Measurements from ENCODE around the gene FBN2.

FBN2 gene

DNA sequence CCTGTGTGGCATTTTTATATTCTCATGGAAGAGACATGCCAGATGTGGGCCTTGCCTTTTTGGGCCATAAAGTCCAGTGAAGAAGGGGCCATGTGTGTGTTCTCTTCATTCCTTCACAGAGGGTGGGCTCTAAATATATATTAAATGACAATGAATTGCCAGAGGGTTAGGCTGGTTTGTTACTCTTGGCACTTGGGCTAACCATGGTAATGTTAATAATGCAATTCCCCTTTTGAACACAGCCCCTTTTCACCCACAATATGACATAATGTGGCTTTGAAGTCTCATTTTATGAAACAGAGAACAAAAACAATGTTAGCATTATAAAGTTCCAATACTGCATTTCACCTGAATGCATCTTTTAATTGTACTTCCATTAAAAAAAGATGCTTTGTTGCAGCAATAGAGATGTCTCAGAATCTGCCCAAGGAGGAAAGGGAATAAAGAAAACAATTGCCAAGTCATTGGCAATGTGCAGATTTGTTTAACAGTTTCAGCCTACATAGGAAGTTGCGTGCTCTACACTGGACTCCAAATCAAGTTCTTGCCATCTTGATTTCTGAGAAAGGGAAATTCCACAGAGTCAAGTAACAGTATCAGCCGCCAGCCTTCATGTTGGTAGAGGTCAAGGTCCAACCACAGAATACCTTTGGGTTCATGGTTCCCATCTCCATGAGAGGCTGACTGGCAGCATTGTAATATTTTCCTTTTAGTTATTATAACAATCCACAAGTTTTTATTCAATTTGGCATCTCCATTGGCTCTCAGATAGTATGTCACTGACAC is 312.6 kb downstream of the FBN2 start:
- CTCF ChIA-PET, result interaction anchor here (1.1 kb wide), 1 partner anchor 11 kb away, joined by 5 read pairs; no protein-coding TSS in a partner anchor
- POLR2A ChIA-PET, result no interaction called here
- TF ChIP-seq, protein P1, sequence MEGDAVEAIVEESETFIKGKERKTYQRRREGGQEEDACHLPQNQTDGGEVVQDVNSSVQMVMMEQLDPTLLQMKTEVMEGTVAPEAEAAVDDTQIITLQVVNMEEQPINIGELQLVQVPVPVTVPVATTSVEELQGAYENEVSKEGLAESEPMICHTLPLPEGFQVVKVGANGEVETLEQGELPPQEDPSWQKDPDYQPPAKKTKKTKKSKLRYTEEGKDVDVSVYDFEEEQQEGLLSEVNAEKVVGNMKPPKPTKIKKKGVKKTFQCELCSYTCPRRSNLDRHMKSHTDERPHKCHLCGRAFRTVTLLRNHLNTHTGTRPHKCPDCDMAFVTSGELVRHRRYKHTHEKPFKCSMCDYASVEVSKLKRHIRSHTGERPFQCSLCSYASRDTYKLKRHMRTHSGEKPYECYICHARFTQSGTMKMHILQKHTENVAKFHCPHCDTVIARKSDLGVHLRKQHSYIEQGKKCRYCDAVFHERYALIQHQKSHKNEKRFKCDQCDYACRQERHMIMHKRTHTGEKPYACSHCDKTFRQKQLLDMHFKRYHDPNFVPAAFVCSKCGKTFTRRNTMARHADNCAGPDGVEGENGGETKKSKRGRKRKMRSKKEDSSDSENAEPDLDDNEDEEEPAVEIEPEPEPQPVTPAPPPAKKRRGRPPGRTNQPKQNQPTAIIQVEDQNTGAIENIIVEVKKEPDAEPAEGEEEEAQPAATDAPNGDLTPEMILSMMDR (IDR thresholded peaks at IDR 0.05; ENCODE audit: control extremely low read depth, extremely low read depth, low read depth, missing control alignments), result no peak
- DNase-seq (ENCODE audit: extremely low spot score), result no peak

DNA sequence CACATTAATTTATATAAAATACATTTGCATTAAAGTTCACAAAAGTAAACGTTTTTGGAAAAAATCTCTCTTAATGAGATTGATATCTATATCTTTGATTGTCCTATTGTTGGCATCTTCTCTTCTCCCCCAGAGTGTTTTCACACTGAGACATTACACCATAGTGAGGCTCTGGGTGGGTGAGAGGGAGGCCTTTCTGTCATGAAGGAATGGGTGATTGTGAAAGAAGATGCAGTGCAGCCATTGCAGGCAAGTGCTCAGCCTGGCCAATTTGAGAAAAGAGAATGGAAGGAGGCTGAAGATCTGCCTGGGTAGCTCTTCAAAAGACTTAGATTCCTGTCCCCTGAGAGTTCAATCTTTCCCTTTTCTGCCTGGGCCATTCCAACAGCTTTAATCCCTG is 313.7 kb downstream of the FBN2 start:
- no peak for DNase-seq (ENCODE audit: extremely low spot score)
- TF ChIP-seq, protein P1 (IDR thresholded peaks at IDR 0.05; ENCODE audit: control extremely low read depth, extremely low read depth, low read depth, missing control alignments), result no peak
- ChIA-PET CTCF (interaction anchor here (0.7 to 1.1 kb wide), 2 partner anchors 10 to 101 kb away, joined by 3 to 5 read pairs; no protein-coding TSS in a partner anchor), POLR2A (no interaction called here)

DNA sequence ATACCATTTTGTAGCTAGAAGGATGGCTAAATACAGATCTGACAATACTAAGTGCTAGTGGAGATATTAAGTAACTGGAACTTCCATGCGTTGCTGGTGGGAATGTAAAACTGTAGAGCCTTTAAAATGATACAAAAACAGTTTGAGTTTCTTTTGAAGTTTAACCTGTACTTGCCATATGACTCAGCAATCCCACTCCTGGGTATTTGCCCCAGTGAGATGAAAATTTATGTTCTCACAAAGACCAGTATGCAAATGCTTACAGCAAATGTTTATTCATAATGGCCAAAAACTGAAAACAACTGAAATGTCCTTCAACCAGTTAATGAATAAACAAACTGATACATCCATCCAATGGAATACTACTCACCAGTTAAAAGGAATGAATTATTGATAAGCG is 317.2 kb downstream of the FBN2 start:
- TF ChIP-seq, protein P1 (IDR thresholded peaks at IDR 0.05; ENCODE audit: control extremely low read depth, extremely low read depth, low read depth, missing control alignments), result no peak
- ChIA-PET CTCF (no interaction called here), POLR2A (no interaction called here)
- no peak for DNase-seq (ENCODE audit: extremely low spot score)

DNA sequence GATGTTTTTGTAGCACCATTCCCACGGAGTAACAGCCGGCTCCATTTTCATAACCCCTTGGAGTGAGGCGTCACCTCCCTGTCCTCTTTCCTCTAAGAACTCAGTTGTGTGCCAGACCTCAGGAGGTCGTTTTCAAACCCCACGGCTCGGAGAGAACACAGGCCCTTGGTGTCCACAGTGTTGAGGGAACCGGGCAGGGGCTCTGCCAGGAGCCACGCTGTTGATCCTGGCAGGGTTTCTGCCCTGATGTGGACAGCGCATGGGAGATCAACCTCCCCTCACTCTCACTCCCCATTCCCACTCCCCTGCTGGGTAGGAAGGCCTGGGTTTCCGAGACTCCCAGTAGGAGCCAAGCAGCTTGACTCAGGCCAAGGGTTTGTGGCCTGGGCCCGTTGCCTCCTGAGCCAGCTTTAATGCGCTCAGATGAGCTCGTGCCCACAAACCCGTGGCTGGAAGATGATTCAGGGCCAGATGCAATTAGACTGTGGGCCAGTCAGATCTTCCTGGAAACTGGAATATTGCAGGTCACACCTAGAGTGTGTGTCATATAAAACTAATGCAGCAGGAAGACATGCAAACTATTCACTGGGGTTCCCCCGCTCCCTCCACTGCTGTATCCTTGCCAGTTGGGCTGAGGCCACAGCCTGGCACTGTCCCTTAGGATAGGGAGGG is 321.0 kb downstream of the FBN2 start:
- DNase-seq (ENCODE audit: extremely low spot score), result no peak
- CTCF ChIA-PET, result no interaction called here
- TF ChIP-seq, protein P1 (IDR thresholded peaks at IDR 0.05; ENCODE audit: control extremely low read depth, extremely low read depth, low read depth, missing control alignments), result no peak
- POLR2A ChIA-PET, result no interaction called here

DNA sequence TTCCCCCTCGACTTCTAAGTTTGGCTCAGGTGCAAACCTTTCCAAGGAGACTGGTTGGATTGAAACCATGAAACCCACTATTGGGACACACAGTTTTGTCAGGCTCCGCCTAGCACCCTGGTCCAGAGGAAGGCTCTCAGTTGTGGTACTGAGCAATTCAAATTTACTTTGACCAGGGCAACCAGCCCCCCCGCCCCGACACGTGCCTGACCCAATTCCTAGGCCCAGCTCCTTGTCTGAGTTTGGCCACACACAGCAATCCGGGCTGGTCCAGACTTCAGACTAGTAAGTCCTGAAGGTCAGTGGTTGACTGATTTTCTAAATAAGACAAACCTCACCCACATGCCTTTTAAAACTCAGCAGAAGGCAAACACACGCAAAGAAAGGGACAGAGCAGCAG is 321.8 kb downstream of the FBN2 start:
- TF ChIP-seq, protein P1 (IDR thresholded peaks at IDR 0.05; ENCODE audit: control extremely low read depth, extremely low read depth, low read depth, missing control alignments), result no peak
- ChIA-PET CTCF (no interaction called here), POLR2A (no interaction called here)
- DNase-seq (ENCODE audit: extremely low spot score), result no peak

DNA sequence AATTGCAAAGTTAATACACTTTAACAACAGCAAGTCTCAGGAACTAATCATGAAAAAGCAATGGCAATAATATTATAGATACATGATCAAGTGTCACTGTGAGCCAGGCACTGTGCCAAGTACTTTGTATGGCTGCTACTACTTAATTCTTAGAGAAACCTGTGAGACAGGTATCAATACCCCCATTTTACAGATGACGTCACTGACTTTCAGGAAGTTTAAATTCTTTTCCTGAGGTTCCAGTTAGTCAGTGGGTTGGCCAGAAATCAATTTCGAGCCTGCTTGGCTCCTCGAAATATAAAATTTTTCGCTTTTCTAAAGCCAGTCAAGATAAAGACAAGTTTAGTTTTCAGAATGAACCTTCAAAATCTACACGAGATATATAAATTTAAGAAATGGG is 324.2 kb downstream of the FBN2 start:
- DNase-seq (ENCODE audit: extremely low spot score), result no peak
- POLR2A ChIA-PET, result no interaction called here
- CTCF ChIA-PET, result interaction anchor here (1.2 to 2.9 kb wide), 7 partner anchors 11 to 1558 kb away, joined by 3 to 14 read pairs (median 5); no protein-coding TSS in a partner anchor
- TF ChIP-seq, protein P1 (IDR thresholded peaks at IDR 0.05; ENCODE audit: control extremely low read depth, extremely low read depth, low read depth, missing control alignments), result no peak

Data from GM10248 (cell line).